Keratinocyte (primary cell): Measurements from ENCODE around the gene TNFSF18. TPM values are rescaled to one million over a fixed set of nuclear protein-coding genes. Genes with fewer than 3 reads are reported as not detected.

Experiments used
- DNase-seq: peaks from one replicate; pipeline ENCODE4 v3.0.0-alpha.2; 2011; ENCODE audit warnings: low read depth, missing footprints, low spot score
- FAIRE-seq: peaks from 2 replicates; lab custom pipeline; 2011; peaks lifted over from hg19 to GRCh38; lab: Jason Lieb, UNC
- H2AFZ ChIP-seq: 2 replicates; pipeline ENCODE4 v1.6.0; 2012; ENCODE audit warnings: low read length, control low read depth, inconsistent platforms; ENCODE audit not compliant: control insufficient read depth
- H3K27ac ChIP-seq: 2 replicates; pipeline ENCODE4 v1.5.1; 2011; ENCODE audit warnings: low read length; ENCODE audit not compliant: control insufficient read depth, insufficient read depth
- H3K27me3 ChIP-seq: 3 replicates; pipeline ENCODE4 v1.6.0; 2011; ENCODE audit warnings: low read length; ENCODE audit not compliant: control insufficient read depth, insufficient read depth; ENCODE audit errors: extremely low read depth
- H3K36me3 ChIP-seq, 2 experiments: 2 replicates in 1 of 2; 3 replicates in 1 of 2; pipeline ENCODE4 v1.5.1; 2011; ENCODE audit warnings: low read length in 2 of 2, mild to moderate bottlenecking in 1 of 2; ENCODE audit not compliant: control insufficient read depth in 2 of 2, insufficient read depth in 2 of 2; ENCODE audit errors: extremely low read depth in 1 of 2
- H3K4me1 ChIP-seq: 3 replicates; pipeline ENCODE4 v1.5.1; 2011; ENCODE audit warnings: low read length; ENCODE audit not compliant: control insufficient read depth, insufficient read depth; ENCODE audit errors: extremely low read depth
- H3K4me2 ChIP-seq: 3 replicates; pipeline ENCODE4 v1.6.0; 2011; ENCODE audit warnings: low read depth, low read length; ENCODE audit not compliant: control insufficient read depth, insufficient read depth; ENCODE audit errors: extremely low read depth
- H3K4me3 ChIP-seq, 3 experiments: fragments of 200-600 bp in 1 of 3; sonication (generic) in 1 of 3; 2 replicates in 2 of 3; 3 replicates in 1 of 3; pipeline ENCODE4 v1.5.1; 2011 to 2016; ENCODE audit warnings: low read length in 3 of 3, mild to moderate bottlenecking in 3 of 3, control low read depth in 2 of 3, inconsistent platforms in 1 of 3, low read depth in 1 of 3, mixed read lengths in 1 of 3, mixed run types in 1 of 3, moderate library complexity in 1 of 3; ENCODE audit not compliant: control insufficient read depth in 2 of 3, insufficient read depth in 2 of 3; ENCODE audit errors: extremely low read depth in 1 of 3
- H3K79me2 ChIP-seq: 2 replicates; pipeline ENCODE4 v1.6.0; 2012; ENCODE audit warnings: low read length; ENCODE audit not compliant: control insufficient read depth, insufficient read depth
- H3K9ac ChIP-seq: 3 replicates; pipeline ENCODE4 v1.6.0; 2011; ENCODE audit warnings: low read length; ENCODE audit not compliant: control insufficient read depth, insufficient read depth; ENCODE audit errors: extremely low read depth
- H3K9me1 ChIP-seq: 3 replicates; pipeline ENCODE4 v1.6.0; 2011; ENCODE audit warnings: low read length; ENCODE audit not compliant: control insufficient read depth, insufficient read depth; ENCODE audit errors: extremely low read depth
- H3K9me3 ChIP-seq: 2 replicates; pipeline ENCODE4 v1.5.1; 2012; ENCODE audit warnings: low read depth, low read length; ENCODE audit not compliant: control insufficient read depth
- H4K20me1 ChIP-seq: 3 replicates; pipeline ENCODE4 v1.6.0; 2011; ENCODE audit warnings: low read length; ENCODE audit not compliant: control insufficient read depth, insufficient read depth; ENCODE audit errors: extremely low read depth
- EZH2 ChIP-seq: IDR thresholded peaks from one replicate; pipeline ENCODE4 v1.6.1; 2012; ENCODE audit warnings: inconsistent platforms, mild to moderate bottlenecking, low read length, moderate library complexity
- dilution Hi-C: fragments of 300-500 bp; cut with MboI; formaldehyde crosslinking; loops from one replicate; pipeline ENCODE4 v1.7.0; 2020; ENCODE audit warnings: low sequenced_read_pairs; ENCODE audit not compliant: extremely low pct_ligation_motif_present
- polyA plus RNA-seq, 5 experiments: library from polyadenylated mRNA; depleted of rRNA in 3 of 5; stranded (reverse) in 3 of 5; stranded (forward) in 1 of 5; unstranded in 1 of 5; fragments of >200 nt; gene quantifications; 1 replicate in 1 of 5; 2 replicates in 3 of 5; 3 replicates in 1 of 5; pipeline versions ENCODE4 v1.2.1 to v1.2.3, GENCODE V29; 2011 to 2012; ENCODE audit warnings: missing spikeins in 2 of 5, low read depth in 1 of 5, low replicate concordance in 1 of 5
- TF ChIP-seq, protein P1 (sequence below), 3 experiments: IDR thresholded peaks in 1 of 3; conservative IDR thresholded peaks in 1 of 3; optimal IDR thresholded peaks in 1 of 3; 2 replicates in 2 of 3; 3 replicates in 1 of 3; pipeline versions ENCODE3 to v1.5.1; 2011; ENCODE audit warnings: low read length in 3 of 3, mild to moderate bottlenecking in 3 of 3, moderate library complexity in 2 of 3, control low read depth in 1 of 3, inconsistent platforms in 1 of 3; ENCODE audit not compliant: insufficient read depth in 2 of 3; ENCODE audit errors: extremely low read depth in 1 of 3

Gene TNFSF18
- polyA plus RNA-seq, 1 donor (not counting 4 experiments of a cell fraction or from before 2014, with no cell fraction given): 0.69 TPM

GRCh38 chr1:173095632-173096031 is 44.9 kb upstream of the TNFSF18 start:
- dilution Hi-C loops: no loop called here
- Histone ChIP-seq H3K4me2 (no peak overlapping the region), H3K9me1 (no peaks in the 10 kb centered on the region), H3K27ac (no peak overlapping the region), H3K4me3 (no peak overlapping the region), H3K9ac (no peak overlapping the region), H3K9me3 (no peaks in the 10 kb centered on the region), H3K4me1 (peaks cover 9% of the 10 kb centered on the region), H3K79me2 (no peaks in the 10 kb centered on the region), H4K20me1 (no peaks in the 10 kb centered on the region), H3K36me3 (no peaks in the 10 kb centered on the region), H2AFZ (no peak overlapping the region), H3K27me3 (no peaks in the 10 kb centered on the region)
- DNase-seq (no peak), FAIRE-seq (peak; percentile 87)
- TF ChIP-seq EZH2: no peak
- TF ChIP-seq, protein P1, sequence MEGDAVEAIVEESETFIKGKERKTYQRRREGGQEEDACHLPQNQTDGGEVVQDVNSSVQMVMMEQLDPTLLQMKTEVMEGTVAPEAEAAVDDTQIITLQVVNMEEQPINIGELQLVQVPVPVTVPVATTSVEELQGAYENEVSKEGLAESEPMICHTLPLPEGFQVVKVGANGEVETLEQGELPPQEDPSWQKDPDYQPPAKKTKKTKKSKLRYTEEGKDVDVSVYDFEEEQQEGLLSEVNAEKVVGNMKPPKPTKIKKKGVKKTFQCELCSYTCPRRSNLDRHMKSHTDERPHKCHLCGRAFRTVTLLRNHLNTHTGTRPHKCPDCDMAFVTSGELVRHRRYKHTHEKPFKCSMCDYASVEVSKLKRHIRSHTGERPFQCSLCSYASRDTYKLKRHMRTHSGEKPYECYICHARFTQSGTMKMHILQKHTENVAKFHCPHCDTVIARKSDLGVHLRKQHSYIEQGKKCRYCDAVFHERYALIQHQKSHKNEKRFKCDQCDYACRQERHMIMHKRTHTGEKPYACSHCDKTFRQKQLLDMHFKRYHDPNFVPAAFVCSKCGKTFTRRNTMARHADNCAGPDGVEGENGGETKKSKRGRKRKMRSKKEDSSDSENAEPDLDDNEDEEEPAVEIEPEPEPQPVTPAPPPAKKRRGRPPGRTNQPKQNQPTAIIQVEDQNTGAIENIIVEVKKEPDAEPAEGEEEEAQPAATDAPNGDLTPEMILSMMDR (optimal IDR thresholded peaks at IDR 0.05 in 1 of 3, IDR thresholded peaks at IDR 0.05 in 1 of 3, conservative IDR thresholded peaks at IDR 0.05 in 1 of 3; ENCODE audit: extremely low read depth in 1 of 3, insufficient read depth in 2 of 3, low read length in 3 of 3): no peak

- Histone ChIP-seq H3K27me3 (no peaks in the 10 kb centered on the region), H3K79me2 (no peaks in the 10 kb centered on the region), H3K4me2 (no peak overlapping the region), H4K20me1 (no peaks in the 10 kb centered on the region), H3K9me3 (no peaks in the 10 kb centered on the region), H3K36me3 (no peaks in the 10 kb centered on the region), H2AFZ (no peak overlapping the region), H3K9ac (no peak overlapping the region), H3K9me1 (no peaks in the 10 kb centered on the region), H3K4me3 (no peak overlapping the region), H3K4me1 (peaks cover 9% of the 10 kb centered on the region), H3K27ac (no peak overlapping the region)
- dilution Hi-C loops: no loop called here
- DNase-seq: no peak
- TF ChIP-seq, protein P1 (optimal IDR thresholded peaks at IDR 0.05 in 1 of 3, IDR thresholded peaks at IDR 0.05 in 1 of 3, conservative IDR thresholded peaks at IDR 0.05 in 1 of 3; ENCODE audit: extremely low read depth in 1 of 3, insufficient read depth in 2 of 3, low read length in 3 of 3): no peak
- TF ChIP-seq EZH2: no peak
- no peak for FAIRE-seq
Measured at GRCh38 chr1:173094541-173094940, 43.8 kb upstream of the TNFSF18 start.
